Activated T-helper 17 cell treated with anti-CD3 and anti-CD28 coated beads, Interleukin-2, amount 50 U/mL, for 72 hours (primary cell): Measurements from ENCODE around the gene COL9A2. TPM values are rescaled to one million over a fixed set of nuclear protein-coding genes. Genes with fewer than 3 reads are reported as not detected.
"Not testable (repeated sequence)": the region's sequence is repeated elsewhere in the genome, so short reads cannot be mapped to it uniquely, and the experiment has no call there.

Source experiments
- ATAC-seq: fragments of 150-1000 bp; cut with Tn5 transposase; replicated peaks from 2 replicates; pipeline ENCODE4 v1.10.0; 2021; ENCODE audit warnings: mild to moderate bottlenecking, moderate library complexity
- H3K27ac Mint-ChIP-seq: one replicate; pipeline ENCODE4 v1.8.0; 2022; ENCODE audit warnings: mixed read lengths
- H3K27me3 Mint-ChIP-seq: one replicate; pipeline ENCODE4 v1.8.0; 2022; ENCODE audit warnings: mixed read lengths
- H3K36me3 Mint-ChIP-seq: one replicate; pipeline ENCODE4 v1.8.0; 2022; ENCODE audit warnings: low read depth, mild to moderate bottlenecking, mixed read lengths
- H3K4me1 Mint-ChIP-seq: one replicate; pipeline ENCODE4 v1.8.0; 2022; ENCODE audit warnings: mixed read lengths
- H3K4me3 Mint-ChIP-seq: one replicate; pipeline ENCODE4 v1.8.0; 2022; ENCODE audit warnings: mild to moderate bottlenecking, mixed read lengths
- H3K9me3 Mint-ChIP-seq: one replicate; pipeline ENCODE4 v1.8.0; 2022; ENCODE audit warnings: mixed read lengths
- total RNA-seq, 2 donors: library from RNA; stranded (reverse); gene quantifications; one replicate each; pipeline ENCODE4 v1.2.3, GENCODE V29; 2022

Gene COL9A2
- total RNA-seq: 10 to 100 TPM in 1 of 2 donors, 1 to 10 TPM in 1; 7.5 to 18.9 TPM

DNA sequence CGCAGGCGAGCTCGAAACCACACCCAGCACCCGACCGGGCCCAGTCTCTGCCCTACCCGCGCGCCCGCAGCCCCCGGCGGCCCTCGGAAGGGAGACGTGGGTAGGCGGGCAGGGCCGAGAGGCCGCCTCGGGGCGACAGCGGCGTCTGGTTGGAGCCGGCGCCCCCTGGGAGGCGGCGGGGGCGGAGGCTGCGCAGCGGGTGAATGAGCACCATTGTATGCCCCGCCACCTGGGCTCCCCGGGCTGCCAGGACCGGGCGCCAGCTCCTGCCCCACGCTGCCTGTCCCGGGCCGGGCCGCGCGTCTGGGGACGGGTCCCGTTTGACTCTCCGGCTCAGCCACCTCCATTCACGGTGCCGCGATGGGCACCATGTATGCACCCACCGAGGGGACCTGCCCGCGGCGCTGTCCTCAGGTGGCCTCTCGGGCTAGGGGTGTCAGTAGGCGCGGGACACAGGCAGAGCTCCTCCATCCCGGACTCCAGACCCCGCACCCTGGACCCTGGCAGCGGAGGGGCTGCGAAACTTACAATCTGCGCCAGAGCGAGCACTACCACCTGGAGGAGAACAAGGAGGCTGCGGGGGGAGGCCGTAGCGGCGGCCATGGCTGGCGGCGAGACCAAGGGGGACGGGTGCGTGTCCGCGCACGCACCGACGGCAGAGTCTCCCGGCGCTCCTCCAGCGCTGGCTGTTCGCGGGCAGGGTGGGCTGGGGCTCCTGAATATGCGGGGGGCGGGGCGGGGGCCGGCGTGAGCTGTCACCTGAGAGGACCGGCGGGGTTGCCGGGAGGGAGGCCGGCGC is at the start of gene COL9A2:
Gene COL9A2 (minus strand): TSS at position 692 of the 799 bp plus-strand sequence. CDS start 89 bp downstream, at position 603.
- ATAC-seq: peak; percentile 52
- H3K4me1 Mint-ChIP-seq: peaks cover 19% of the 10 kb centered on the region

DNA sequence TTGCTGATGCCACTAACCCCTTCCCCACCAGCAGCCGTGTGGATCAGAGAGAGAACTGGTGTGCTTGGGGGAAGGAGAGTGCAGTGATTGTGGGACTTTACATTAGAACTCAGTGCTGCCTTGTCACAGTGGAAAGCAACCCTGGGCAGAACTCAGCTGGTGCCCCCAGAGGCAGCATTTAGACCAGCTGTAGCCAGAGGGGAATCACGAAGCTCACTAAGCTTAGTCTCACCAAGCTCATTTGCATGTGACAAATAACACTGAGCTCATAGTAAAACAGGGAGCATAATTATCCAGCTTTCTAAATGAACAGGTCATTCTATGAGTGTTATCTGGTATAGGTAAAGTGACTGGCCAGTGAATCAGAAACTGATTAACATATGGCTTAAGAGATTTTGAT is 46.6 kb upstream of the COL9A2 start:
- Mint-ChIP-seq H3K27ac (peak overlapping the region; percentile 83), H3K9me3 (no peaks in the 10 kb centered on the region), H3K27me3 (no peaks in the 10 kb centered on the region), H3K4me3 (peak overlapping the region; percentile 44), H3K36me3 (no peaks in the 10 kb centered on the region), H3K4me1 (peaks cover 16% of the 10 kb centered on the region)
- ATAC-seq: peak; percentile 99

More for the DNA sequence above, at the start of gene COL9A2:
- H3K4me3 Mint-ChIP-seq: peak within 1 kb of the TSS; percentile 87
- H3K9me3 Mint-ChIP-seq: no peaks in the 10 kb centered on the region
- peak within 1 kb of the TSS; percentile 41 for H3K27ac Mint-ChIP-seq
- peaks cover 13% of the 10 kb centered on the region for H3K27me3 Mint-ChIP-seq
- no peaks in the 10 kb centered on the region for H3K36me3 Mint-ChIP-seq

DNA sequence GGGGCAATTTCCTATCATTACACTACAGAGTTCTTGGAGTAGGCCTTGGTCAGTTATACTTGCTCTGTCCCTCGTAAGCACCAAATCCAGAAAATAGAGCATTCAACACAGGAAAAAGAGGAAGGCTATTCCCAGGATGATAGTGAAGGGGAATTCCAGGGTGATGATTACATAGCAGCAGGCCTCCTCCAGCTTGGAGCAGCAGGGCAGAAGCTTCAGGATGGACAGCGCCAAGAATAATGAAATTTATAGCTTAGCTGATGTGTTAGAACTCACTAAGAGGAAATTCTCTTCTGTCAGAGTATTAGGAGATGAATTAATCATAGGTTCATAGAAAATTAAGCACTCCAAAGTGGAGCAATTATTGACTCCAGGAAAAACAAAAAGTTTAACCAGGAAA is 45.6 kb upstream of the COL9A2 start:
- no peak for ATAC-seq
- Mint-ChIP-seq H3K36me3 (no peaks in the 10 kb centered on the region), H3K4me3 (no peak overlapping the region), H3K9me3 (no peaks in the 10 kb centered on the region), H3K4me1 (peaks cover 16% of the 10 kb centered on the region), H3K27ac (peak overlapping the region; percentile 24), H3K27me3 (no peaks in the 10 kb centered on the region)

DNA sequence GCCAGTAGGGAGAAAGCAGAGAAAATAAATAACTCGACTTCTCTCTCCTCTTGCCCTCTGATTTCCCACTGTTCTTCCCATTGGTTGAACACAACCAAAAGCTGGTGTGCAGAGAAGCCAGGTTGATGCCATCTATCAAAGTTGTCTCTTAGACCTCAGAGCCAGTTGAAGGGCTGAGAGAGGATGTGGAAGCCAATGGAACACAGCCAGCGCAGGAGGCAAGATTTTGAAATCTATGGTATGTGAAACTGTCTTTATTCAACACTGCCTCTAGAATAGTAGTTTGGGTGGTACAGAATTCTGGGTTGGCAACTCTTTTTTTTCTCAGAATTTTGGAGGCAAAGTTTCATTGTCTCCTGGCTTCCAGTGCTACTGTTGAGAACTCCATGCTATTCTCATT is 45.1 kb upstream of the COL9A2 start:
- Mint-ChIP-seq H3K4me1 (peaks cover 16% of the 10 kb centered on the region), H3K27ac (peak overlapping the region; percentile 24), H3K9me3 (no peaks in the 10 kb centered on the region), H3K27me3 (no peaks in the 10 kb centered on the region), H3K36me3 (no peaks in the 10 kb centered on the region), H3K4me3 (no peak overlapping the region)
- no peak for ATAC-seq

DNA sequence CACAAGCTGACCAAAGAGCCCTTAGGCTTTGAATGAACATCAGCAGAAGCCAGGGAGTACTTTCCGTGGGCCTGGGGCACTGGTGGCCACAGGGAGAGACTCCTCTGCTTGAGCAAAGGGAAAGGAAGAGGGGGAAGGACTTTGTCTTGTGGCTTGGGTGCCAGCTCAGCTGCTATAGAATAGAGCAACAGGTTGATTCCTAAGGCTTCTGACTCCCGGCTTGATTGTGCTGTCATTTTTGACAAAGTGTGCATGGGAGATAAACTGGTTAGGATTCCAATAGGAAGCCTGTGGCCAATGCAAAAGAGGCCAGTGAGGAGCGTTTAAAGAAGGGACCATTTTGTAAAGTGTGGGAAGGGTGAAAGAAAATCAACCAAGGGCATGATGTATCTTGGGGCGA is 44.6 kb upstream of the COL9A2 start:
- no peaks in the 10 kb centered on the region for H3K9me3 Mint-ChIP-seq
- ATAC-seq: no peak
- H3K4me3 Mint-ChIP-seq: no peak overlapping the region
- H3K36me3 Mint-ChIP-seq: no peaks in the 10 kb centered on the region
- H3K4me1 Mint-ChIP-seq: peaks cover 16% of the 10 kb centered on the region
- no peaks in the 10 kb centered on the region for H3K27me3 Mint-ChIP-seq
- no peak overlapping the region for H3K27ac Mint-ChIP-seq

DNA sequence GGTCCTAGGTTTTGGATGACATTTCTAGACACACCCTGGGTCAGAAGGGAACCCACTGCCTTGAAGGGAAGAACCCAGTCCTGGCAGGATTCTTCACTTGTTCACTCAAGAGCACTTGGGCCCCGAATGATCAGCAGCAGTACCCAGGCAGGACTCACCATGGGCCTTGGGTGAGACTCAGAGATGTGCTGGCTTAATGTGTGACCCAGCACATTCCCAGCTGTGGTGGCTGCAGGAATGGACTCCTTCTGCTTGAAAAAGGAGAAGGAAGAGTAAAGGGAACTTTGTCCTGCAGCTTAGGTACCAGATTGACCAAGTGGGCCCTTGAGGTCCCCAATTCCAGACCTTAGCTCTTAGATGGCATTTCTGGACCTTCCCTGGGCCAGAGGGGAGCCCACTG is 44.1 kb upstream of the COL9A2 start:
- no peak overlapping the region for H3K4me3 Mint-ChIP-seq
- H3K4me1 Mint-ChIP-seq: peaks cover 16% of the 10 kb centered on the region
- ATAC-seq: no peak
- H3K27me3 Mint-ChIP-seq: no peaks in the 10 kb centered on the region
- H3K36me3 Mint-ChIP-seq: no peaks in the 10 kb centered on the region
- H3K9me3 Mint-ChIP-seq: no peaks in the 10 kb centered on the region
- no peak overlapping the region for H3K27ac Mint-ChIP-seq

DNA sequence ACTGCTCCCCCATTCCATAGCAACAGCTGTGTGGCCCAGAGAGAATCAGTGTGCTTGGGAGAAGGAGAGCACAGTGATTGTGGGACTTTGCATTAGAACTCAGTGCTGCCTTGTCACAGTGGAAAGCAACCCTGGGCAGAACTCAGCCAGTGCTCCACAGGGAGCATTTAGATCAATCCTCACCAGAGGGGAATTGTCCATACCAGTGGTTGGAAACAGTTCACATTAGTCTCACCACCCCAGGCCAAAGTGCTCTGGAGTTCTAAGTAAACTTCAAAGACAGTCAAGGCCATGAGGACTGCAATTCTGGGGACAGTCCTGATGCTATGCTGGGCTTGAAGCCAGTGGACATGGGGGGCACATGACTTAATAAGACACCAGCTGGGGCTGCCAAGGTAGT is 43.5 kb upstream of the COL9A2 start:
- Mint-ChIP-seq H3K27ac (no peak overlapping the region), H3K9me3 (no peaks in the 10 kb centered on the region), H3K4me1 (peaks cover 16% of the 10 kb centered on the region), H3K4me3 (no peak overlapping the region), H3K27me3 (no peaks in the 10 kb centered on the region), H3K36me3 (no peaks in the 10 kb centered on the region)
- ATAC-seq: no peak

DNA sequence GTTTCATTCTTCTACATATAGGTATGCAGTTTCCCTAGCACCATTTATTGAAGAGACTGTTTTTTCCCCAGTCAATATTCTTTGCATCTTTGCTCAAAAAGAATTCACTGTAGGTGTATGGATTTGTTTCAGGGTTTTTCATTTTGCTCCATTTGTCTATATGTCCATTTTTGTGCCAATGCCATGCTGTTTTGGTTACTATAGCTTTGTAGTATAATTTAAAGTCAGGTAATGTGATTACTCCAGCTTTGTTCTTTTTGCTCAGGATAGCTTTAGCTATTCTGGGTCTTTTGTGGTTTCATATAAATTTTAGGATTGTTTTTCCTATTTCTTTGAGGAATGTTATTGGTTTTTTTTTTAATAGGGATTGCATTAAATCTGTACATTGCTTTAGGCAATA is 40.5 kb upstream of the COL9A2 start:
- Mint-ChIP-seq H3K27ac (no peak overlapping the region), H3K27me3 (no peaks in the 10 kb centered on the region), H3K36me3 (no peaks in the 10 kb centered on the region), H3K4me1 (peaks cover 5% of the 10 kb centered on the region), H3K4me3 (no peak overlapping the region), H3K9me3 (no peaks in the 10 kb centered on the region)
- ATAC-seq: no peak

DNA sequence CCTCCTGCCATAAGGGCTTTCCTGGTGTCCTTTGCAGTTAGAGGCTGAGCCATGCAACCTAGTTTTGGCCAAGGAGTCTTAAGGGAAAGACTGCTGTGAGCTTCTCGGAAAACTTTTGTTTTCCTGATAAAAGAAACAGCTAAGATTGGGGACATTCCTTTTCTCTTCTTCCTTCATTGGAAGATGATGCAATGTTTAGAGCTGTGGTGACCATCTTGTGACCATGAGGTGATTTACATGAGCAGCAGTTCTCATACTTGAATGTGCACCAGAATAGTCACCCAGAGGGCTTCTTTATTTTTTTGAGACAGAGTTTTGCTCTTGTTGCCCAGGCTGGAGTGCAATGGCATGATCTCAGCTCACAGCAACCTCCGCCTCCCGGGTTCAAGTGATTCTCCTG is 36.0 kb upstream of the COL9A2 start:
- Mint-ChIP-seq H3K9me3 (no peaks in the 10 kb centered on the region), H3K36me3 (no peaks in the 10 kb centered on the region), H3K4me3 (no peak overlapping the region), H3K27me3 (no peaks in the 10 kb centered on the region), H3K4me1 (no peaks in the 10 kb centered on the region), H3K27ac (no peak overlapping the region)
- no peak for ATAC-seq

DNA sequence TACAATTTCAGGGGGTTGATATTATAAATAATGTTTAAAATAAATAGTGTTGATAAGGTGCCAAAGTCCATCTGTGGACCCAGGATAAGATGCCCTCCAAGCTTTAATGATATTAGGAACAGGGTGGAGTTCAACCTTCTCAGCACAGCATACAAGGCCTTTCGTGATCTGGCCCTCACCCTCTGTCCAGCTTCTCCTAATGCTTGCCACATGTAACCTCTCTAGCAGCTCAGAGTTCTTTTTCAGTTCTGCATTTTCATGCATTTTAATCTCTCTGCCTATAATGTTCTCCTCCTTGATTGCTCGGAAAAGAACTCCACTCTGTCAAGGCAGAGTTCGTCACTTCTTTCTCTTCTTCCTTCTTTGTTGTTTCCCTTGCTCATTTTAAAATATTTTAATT is 35.0 kb upstream of the COL9A2 start:
- Mint-ChIP-seq H3K36me3 (no peaks in the 10 kb centered on the region), H3K27me3 (no peaks in the 10 kb centered on the region), H3K9me3 (no peaks in the 10 kb centered on the region), H3K4me3 (no peak overlapping the region), H3K4me1 (no peaks in the 10 kb centered on the region), H3K27ac (no peak overlapping the region)
- ATAC-seq: no peak

DNA sequence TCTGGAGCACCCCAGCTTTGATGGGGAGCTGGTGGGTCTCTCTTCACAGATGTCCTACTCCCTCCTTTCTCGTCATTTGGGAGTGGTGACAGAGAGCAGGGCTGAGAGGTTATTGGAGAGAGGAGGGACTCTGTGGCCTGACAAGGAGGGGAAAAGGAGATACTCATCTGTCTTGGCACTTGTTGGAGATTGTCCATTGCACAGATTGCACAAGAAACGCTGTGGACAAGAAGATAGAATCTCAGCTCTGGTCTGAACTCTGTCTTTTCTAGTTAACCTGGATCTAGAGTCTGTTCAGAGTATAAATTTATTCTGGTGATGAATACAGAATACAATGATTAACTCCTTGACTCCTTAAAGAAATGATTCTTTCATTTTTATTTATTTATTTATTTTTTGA is 34.0 kb upstream of the COL9A2 start:
- Mint-ChIP-seq H3K27me3 (no peaks in the 10 kb centered on the region), H3K4me1 (no peaks in the 10 kb centered on the region), H3K36me3 (no peaks in the 10 kb centered on the region), H3K27ac (no peak overlapping the region), H3K9me3 (no peaks in the 10 kb centered on the region), H3K4me3 (no peak overlapping the region)
- ATAC-seq: no peak

DNA sequence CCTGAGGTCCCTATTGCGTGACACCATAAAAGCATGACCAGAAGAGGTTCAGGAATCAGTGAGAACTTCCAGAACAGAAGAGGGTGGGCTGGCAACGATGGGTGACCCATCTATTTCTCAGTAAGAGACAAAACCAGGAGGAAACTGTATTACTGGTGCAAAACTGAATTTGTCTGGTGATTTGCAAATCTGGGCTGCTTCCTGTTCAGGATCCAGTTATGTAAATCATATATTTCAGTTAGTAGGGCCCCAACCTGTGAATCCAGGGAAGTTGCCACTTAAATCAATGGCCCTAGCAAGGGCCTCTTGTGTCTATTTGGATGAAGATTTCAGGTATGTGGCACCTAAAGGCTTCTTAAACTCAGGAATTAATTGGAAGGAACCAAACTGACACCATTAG is 33.3 kb upstream of the COL9A2 start:
- no peaks in the 10 kb centered on the region for H3K9me3 Mint-ChIP-seq
- no peak overlapping the region for H3K4me3 Mint-ChIP-seq
- H3K27me3 Mint-ChIP-seq: no peaks in the 10 kb centered on the region
- no peak overlapping the region for H3K27ac Mint-ChIP-seq
- ATAC-seq: no peak
- no peaks in the 10 kb centered on the region for H3K36me3 Mint-ChIP-seq
- no peaks in the 10 kb centered on the region for H3K4me1 Mint-ChIP-seq

DNA sequence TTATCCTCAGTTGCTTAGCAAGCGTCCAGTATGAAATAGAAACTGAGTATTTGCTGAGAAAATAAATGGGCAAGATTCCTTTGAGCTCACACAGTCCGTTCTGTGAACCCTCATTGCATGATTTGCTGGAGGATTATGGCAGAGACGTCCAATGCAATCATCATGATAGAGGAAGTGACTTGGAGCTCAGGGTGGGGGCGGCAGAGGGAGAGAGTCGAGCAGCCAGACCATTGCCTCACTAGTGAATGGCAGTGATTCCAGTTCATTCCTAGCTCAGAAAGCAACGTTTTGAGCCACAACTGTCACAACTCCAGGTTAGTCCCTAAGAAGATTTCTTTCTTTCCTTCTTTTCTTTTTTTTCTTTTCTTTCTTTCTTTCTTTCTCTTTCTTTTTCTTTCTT is 27.5 kb upstream of the COL9A2 start:
- Mint-ChIP-seq H3K4me3 (peak overlapping the region; percentile 49), H3K4me1 (peaks cover 30% of the 10 kb centered on the region)
- peak; percentile 57 for ATAC-seq

DNA sequence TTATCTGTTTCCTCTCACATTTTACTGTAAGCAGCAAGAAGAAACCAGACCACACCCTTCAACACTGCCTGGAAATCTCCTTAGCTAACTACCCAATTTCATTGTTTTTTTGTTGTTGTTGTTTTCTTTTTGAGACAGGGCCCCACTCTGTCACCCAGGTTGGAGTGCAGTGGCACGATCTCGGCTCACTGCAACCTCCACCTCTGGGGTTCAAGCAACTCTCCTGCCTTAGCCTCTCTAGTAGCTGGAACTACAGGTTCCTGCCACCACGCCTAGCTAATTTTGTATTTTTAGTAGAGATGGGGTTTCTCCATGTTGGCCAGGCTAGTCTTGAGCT is 25.3 kb upstream of the COL9A2 start:
- Mint-ChIP-seq H3K27ac (peak overlapping the region; percentile 81), H3K4me3 (peak overlapping the region; percentile 68), H3K4me1 (peaks cover 30% of the 10 kb centered on the region)
- H3K36me3 Mint-ChIP-seq, ATAC-seq, H3K9me3 Mint-ChIP-seq, H3K27me3 Mint-ChIP-seq: not testable (repeated sequence)

More for the DNA sequence above, 27.5 kb upstream of the COL9A2 start:
- Mint-ChIP-seq H3K27ac (peak overlapping the region; percentile 9), H3K36me3 (no peaks in the 10 kb centered on the region), H3K9me3 (no peaks in the 10 kb centered on the region), H3K27me3 (no peaks in the 10 kb centered on the region)

DNA sequence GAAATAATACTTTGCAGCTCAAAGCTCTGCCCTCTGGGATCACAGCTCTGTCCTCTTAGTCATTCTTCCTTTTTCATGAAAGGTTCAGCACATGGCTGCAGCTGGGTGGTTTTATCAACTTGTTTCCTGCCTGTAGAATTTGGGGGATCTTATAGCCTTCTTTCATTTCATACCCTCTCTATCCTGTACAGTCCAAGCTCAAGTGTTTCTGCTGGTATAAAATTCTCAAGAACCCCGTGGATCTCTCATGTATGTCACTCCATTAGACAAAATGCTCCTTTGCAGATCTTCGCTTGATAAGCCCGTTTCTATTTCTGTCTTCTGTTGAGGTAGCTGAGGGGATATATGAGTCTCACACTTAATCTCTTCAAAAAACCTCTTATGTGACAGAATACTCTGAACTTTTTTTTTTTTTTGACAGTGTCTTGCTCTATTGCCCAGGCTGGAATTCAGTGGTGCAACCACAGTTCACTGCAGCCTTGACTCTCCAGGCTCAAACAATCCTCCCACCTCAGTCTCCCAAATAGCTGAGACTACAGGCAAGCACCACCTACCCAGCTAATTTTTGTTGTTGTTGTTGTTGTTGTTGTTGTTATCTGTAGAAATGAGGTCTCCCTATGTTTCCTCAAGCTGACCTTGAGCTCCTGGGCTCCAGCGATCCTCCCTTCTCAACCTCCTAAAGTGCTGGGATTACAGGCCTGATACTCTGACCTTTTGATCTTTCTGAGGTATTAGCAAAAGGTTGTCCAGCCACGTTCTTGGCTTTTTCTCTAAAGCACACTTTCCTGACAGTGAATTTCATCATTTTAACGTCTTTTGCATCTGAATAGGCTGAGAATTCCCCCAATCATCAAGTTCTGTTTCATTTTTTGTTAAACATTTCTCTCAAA is 24.6 kb upstream of the COL9A2 start:
- H3K27ac Mint-ChIP-seq: peak overlapping the region; percentile 81
- H3K4me3 Mint-ChIP-seq: peak overlapping the region; percentile 68
- H3K27me3 Mint-ChIP-seq: no peaks in the 10 kb centered on the region
- H3K4me1 Mint-ChIP-seq: peaks cover 30% of the 10 kb centered on the region
- no peaks in the 10 kb centered on the region for H3K36me3 Mint-ChIP-seq
- H3K9me3 Mint-ChIP-seq: no peaks in the 10 kb centered on the region
- peak; percentile 30 for ATAC-seq
